ENCODE measurements around the gene ZKSCAN5.
"Not testable (repeated sequence)": the region's sequence is repeated elsewhere in the genome, so short reads cannot be mapped to it uniquely, and the experiment has no call there.

Gene ZKSCAN5

GRCh38 chr7:99568770-99569169 is 64.3 kb downstream of the ZKSCAN5 start:
- intact Hi-C loops (cut with DNase I); DNase-seq: not testable (repeated sequence)

GRCh38 chr7:99571768-99572167 is 67.3 kb downstream of the ZKSCAN5 start:
- no peak for DNase-seq
- intact Hi-C loops (cut with DNase I), result no loop called here

- intact Hi-C loops (cut with DNase I), result no loop called here
- DNase-seq, result no peak
Measured at GRCh38 chr7:99573257-99573656, 68.8 kb downstream of the ZKSCAN5 start.

GRCh38 chr7:99576251-99576650 is 71.8 kb downstream of the ZKSCAN5 start:
- intact Hi-C loops (cut with DNase I), result no loop called here
- no peak for DNase-seq

- DNase-seq, result no peak
Measured at GRCh38 chr7:99579281-99579955, 75.0 kb downstream of the ZKSCAN5 start.

GRCh38 chr7:99579956-99580777 is 75.7 kb downstream of the ZKSCAN5 start:
- DNase-seq, result peak in 38 of 42 donors; percentile 21 to 78 (median 58)
- intact Hi-C loops (cut with DNase I), result no loop called here

More at GRCh38 chr7:99579281-99579955, 75.0 kb downstream of the ZKSCAN5 start:
- intact Hi-C loops (cut with DNase I), result no loop called here

- intact Hi-C loops (cut with DNase I); DNase-seq: not testable (repeated sequence)
Measured at GRCh38 chr7:99580778-99581332, 76.4 kb downstream of the ZKSCAN5 start.
